HG02759 (cell line): Measurements from ENCODE around the gene ACR.

Experiments used
- ATAC-seq: cut with Tn5 transposase; IDR thresholded peaks from one replicate; pipeline ENCODE4 v1.9.1; 2021; ENCODE audit warnings: mild to moderate bottlenecking, moderate library complexity; ENCODE audit not compliant: unreplicated experiment

Gene ACR

DNA sequence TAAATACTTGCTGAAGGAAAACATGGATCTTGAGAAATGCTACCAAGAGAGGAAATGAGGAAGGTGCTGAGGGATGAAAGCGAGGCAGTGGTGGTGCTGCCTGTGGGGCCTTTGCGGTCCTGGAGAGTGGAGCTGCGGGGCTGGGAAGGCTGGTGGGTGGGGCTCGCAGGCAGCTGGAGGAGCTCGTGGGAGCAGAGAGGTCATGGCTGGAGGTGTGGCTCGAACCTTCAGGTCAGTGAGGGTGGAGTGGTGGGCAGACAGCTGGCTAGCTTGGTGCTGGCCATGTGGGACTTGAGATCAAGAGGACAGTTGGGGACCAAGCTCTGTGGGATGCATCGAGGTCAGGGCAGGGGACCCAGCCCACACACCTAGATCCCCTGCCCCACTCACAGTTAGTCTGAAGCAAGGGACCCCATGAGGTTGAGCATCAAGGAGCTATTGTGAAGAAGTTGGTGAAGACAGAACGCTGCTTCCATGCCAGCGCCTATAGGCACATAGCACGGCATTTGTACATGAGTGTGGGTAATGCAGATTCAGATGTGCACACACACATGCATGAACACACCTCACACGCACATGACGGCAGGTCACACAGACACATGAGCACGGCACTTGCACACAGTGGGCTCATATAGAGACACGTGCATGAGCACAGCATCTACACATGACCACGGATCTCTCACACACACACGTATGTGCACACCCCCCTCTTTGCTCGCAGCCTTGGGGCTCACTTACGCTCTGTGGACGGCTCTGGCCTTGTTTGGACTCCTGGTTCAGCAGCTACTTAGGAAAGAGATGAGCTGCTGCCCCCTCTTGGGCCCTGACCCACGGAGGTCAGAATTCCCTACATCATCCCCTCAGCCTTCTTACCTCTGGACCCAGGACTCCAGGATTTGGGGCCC, 34.9 kb upstream of the ACR start:
- ATAC-seq = no peak

DNA sequence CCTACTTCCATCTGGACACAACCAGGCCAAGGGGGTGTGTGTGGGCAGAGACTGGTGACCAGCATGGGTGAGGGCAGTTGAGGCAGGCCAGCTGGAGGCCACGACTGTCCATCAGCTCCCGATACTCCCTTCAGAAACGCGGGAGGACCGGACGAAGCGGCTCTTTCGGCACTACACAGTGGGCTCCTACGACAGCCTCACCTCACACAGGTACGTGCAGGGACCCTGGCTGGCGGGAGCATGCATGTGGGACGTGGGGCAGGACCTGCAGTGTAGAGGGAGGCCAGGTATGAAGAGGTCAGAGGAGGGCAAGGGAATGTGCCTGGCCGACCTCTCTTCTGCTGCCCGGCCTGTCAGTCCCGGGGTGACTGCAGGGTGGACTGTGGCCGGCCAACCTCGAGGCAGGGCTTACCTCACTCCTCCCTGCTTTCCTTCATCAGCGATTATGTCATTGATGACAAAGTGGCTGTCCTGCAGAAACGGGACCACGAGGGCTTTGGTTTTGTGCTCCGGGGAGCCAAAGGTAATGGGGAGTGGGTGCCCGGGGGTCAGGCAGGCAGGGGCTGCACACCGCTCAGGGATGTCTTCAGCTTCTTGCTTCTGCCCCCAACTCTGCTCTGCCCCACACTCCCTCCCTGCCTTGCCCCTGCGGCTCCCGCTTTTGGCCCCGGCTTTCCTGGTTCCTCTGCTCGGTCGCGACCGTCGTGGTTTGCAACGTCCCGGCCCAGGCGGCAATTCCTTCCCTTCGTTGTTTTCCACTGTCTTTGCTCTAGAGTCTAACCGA, 34.1 kb upstream of the ACR start:
- ATAC-seq = no peak

DNA sequence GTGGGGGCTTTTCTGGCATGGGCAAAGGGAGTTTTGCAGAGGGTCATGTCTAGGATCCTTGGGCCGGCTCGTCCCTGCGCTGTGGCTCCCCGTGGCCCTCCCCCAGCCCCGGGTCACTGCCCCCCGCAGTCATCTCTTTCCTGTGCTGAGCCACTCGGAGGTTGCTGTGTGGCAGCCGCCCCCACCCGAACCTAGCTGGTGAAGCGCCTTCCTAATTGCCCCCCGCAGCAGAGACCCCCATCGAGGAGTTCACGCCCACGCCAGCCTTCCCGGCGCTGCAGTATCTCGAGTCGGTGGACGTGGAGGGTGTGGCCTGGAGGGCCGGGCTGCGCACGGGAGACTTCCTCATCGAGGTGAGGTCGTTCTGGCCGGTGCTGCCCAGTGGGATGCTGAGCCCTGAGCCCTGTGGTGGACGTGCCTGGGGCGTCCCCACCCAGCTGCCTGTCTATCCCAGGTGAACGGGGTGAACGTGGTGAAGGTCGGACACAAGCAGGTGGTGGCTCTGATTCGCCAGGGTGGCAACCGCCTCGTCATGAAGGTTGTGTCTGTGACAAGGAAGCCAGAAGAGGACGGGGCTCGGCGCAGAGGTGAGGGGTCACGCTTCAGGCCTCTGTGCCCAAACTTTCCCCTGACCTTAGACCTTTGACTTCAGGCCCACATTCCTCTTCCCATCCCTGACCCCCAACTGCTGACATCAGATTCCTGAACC, 33.3 kb upstream of the ACR start:
- ATAC-seq = no peak

DNA sequence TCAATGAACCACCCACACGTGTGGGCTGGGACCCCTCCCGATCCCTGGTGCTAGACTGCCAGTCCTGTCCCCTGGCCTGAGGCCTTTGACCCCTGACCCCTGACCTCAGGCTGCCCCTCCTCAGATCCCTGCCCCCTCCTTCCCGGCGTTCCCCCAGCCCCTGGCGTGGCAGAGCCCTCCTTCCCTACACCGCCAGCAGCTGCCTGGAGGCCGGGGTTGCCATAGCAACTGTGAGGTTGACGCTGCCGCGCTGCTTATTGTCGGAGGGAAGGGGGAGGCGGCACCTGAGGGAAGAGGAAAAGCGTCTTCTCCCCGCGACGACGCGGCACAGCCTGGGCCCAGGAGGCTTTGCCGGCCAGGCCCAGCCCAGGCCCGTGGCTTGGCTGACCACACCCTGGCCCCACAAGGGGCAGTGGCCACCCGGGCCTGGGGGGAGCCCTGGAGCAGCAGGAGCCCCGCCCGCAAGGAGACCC, 32.7 kb upstream of the ACR start:
- ATAC-seq = no peak

DNA sequence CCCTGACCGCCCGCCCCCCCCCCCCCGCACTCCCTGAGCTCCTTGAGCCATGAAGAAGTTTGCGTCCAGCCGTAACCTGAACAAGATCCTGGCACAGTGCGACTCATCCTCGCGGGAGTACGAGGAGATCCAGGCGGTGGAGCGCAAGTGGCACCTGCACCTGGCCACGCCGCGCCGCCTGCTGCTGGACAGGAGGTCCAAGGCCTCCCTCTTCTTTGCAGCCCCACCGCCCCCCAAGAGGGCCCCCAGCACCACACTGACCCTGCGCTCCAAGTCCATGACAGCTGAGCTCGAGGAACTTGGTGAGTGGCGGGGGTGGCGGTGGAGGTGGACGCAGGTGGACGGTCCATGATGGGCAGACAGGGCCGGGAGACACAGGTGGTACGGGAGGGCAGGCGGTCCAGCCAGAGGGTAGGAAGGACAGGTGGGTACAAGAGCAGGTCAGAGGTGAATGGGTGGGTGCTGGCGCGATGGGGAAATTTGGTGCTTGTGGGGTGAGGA, 32.1 kb upstream of the ACR start:
- ATAC-seq = no peak

DNA sequence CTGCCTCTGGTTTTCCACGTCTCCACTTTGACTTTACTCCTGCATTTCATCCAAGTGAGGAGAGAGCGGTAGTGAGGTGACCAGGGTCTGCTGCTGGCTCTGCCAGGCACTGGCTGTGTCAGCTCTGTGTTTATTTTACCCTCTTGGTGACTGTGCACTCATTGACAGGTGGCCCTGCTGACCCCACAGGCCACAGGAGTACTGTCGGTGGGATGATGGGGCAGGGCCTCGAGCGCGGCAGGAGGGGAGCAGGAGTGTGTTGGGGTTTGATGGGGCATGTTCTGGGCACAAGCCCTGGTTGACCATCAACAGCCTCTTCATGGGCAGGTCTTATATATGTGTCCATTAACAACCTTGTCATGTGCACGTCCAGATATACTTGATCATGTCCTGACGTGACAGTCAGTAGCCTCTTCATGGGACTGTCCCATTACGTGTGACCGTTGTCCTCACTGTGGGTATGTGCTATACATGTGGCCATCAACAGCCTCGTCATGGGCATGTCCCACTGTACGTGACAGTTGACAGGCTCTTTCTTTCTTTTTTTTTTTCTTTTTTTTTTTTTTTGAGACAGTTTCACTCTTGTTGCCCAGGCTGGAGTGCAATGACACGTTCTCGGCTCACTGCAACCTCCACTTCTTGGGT, 31.4 kb upstream of the ACR start:
- no peak for ATAC-seq

DNA sequence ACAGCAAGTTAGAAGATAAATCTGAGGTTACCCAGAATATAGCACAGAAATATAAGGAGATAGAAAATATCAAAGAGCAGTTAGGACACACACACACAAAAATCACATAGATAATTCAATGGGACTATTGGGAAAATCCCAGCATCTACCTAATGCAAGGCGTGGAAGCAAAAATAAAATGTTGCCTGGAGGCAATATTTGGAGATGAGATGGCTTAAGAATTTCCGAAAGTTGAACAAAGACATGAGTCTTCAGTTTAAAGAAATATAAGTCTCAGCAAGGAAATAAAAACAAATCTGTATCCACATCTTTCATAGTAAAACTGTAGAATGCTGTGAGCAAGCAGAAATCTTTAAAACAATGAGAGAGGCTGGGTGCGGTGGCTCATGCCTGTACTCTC, 29.5 kb upstream of the ACR start:
- no peak for ATAC-seq

DNA sequence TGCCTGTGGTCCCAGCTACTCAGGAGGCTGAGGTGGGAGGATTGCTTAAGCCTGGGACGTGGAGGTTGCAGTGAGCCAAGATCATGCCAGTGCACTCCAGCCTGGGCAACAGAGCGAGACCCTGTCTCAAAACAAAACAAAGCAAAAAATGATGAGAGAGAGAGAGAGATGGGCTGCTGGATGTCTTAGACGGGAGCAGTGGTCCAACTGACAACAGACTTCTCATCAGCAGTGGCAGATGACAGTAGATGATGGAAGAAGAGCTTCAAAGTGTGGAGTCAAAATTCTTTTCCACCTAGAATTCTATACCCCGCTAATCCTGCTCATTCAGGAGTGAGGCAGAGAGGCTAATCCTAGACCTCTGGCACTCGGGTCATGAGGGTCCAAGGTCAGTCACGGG, 29.0 kb upstream of the ACR start:
- no peak for ATAC-seq

DNA sequence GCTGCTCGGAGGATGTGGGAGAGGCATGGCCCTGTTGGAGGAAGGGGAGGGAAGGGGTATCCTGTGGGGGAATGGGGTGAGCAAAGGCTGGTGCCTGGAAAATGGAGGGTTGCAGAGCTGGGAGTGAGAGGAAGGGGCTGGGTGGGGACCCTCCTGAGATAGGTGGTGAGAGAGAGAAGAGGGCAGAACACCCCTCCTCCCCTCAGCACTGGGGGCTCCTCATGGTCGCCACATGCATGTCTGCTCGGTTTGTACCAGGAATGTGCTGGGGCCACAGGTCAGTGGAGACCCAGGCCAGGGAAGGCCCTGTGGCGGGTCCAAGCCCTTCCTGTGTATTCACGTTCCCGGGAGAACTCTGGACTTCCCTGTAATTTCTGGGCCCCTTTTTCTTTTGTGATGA, 27.8 kb upstream of the ACR start:
- no peak for ATAC-seq

DNA sequence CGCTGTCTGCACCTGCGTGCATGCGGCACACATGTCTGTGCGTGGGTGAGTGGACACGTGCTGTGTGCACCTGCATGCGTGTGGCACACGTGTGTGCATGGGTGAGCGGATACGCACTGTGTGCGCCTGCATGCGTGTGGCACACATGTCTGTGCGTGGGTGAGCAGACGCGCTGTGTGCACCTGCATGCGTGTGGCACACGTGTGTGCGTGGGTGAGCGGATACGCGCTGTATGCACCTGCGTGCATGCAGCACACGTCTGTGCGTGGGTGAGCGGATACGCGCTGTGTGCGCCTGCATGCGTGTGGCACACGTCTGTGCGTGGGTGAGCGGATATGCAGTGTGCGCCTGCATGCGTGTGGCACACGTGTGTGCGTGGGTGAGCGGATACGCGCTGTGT, 27.1 kb upstream of the ACR start:
- no peak for ATAC-seq

DNA sequence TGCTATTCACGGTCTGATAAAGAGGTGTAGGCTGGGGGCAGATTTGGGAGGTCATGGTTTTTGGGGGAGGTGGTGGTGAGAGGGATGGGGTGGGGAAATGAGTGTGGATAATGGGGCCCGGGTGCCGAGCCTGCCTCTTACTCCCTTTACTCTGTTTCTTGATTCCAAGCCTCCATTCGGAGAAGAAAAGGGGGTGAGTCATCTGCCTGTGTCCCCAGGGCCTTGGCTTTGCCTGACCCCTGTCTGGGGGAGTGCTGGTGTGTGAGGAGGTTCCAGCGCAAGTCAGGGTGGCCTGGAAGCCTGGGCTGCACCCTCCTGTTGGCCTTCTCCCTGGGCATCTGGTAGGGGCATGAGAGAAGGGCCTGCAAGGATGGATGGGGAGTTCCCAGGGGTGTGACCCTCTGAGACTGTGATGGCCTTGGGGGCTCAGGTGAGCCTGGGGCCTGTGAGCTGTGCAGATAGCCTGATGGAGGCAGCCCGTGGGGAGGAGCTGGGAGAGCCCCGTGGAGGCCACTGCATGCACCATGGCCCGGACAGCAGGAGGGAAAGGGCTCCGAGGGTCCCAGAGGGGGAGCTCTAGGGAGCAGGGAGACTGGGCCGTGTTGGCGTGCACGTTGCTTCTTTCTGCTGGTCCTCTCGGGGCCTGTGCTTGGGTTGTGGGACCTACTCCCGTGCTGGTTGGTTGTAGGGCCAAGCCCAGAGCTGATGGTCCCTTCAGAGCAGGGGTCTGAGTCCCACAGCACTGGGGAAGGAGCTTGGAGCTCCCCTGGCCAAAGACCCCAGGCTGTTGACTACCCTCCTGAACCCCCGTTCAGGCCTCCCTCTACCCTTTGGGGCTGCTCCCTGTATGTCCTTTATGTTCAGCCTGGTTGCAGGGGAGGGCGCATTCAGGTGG, 26.3 kb upstream of the ACR start:
- ATAC-seq = no peak

DNA sequence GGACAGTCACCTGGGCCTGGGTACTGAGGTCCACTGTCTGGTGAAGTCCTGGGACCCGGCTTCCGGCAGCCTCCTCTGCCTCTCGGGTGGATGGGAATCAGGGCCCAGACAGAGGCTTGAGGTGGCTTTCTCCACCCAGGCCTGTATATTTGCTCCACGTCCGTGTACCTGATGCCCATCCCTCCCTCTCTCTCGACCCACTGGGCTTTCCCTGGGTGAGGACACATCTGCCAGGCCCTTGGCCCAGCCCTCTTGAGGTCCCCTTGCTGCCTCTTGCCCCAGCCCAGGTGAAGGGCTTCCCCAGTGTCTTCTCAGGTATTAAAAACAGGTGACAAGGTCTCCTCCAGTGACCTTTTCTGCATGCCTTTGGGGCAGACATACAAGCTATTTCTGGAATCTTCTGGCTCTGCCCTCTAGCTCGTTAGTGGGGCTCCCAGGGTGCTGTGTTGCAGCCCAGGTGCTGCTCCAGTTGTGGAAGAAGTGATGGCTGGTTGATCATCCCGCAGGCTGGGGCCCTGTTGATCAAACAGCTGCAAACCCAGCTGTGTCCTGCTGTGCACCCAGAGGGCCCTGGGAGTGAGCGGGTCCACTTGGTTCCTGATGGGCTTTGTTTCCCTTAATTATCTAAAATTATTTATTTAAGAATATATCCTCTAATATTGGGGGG, 25.5 kb upstream of the ACR start:
- ATAC-seq = no peak

DNA sequence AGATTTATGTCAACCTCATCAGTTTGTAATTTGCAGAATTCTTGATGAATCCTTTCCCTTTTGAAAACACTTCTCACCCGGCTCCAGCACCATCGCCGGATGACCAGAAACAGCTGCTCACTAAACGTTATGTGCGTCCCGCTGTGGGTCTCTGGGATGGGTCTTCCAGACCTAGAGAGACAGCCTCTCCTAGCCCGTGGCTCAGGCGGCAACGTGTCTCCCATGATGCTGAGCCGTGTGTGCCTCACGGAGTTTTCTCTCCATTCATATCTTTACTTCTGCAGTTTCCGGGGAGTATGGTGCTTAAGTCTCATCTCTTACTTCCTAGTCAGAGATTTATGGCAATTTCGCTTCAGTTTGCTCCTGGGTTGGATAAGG, 25.0 kb upstream of the ACR start:
- no peak for ATAC-seq

DNA sequence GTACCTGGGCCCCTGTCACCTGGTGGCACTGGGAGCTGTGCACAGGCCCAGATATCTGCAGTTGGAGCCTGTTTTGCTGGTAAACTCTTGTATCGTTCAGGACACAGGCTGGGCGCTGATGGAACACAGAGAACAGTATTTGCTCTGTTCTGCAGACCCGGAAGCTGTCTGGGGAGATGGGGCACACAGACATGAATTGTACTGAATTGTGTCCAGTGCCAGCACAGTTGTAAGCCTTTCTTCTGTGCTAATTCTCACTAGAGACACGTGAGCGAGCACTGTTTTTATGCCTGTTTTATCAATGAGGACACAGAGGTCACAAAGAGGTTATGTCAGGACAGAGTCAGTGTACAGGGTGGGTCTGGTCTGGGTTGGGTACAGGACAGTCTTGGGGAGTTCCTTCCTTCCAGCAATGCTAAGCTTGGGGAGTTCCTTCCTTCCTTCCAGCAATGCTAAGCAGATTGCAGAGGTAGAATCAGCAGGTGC, 24.4 kb upstream of the ACR start:
- ATAC-seq = no peak

DNA sequence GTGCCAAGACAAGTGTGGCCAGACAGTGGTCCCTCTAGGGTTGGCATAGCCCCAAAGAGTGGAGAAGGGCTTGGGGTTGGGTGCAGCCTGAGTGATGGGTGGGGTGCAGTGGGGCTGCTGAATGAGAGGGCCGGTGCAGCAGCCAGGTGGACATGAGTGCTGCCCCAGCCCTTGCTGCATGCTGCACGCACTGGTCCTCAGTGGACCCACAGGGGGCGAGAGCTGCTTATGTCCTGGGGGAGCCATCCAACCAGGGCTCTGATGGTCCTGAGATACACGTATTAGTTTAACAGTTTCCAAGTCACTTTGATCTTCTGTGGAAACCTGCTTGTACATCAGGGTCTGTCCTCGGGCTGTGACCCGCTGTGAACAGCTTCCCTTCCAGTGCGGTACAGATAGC, 23.9 kb upstream of the ACR start:
- ATAC-seq = no peak

DNA sequence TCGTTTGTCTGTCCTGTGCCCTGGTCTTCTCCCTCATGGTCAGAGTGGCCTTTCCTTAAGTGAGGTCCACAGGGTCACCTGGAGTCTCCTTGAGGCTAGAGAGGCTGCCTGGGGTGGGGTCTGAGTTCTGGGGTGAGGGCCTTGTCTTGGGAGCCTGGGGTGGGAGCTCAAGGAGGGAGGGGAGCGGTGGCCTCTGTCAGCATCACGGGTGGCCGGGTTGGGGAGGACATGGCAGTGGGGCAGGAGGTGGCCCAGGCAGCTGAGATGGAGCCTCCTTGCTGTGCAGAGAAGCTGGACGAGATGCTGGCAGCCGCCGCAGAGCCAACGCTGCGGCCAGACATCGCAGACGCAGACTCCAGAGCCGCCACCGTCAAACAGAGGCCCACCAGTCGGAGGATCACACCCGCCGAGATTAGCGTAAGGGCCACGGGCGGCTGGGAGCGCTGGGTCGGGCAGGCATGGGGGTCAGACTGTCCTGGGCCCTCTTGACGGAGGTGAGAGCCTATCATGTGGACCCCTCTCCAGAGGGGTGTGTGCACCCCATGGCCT, 23.3 kb upstream of the ACR start:
- ATAC-seq = no peak

DNA sequence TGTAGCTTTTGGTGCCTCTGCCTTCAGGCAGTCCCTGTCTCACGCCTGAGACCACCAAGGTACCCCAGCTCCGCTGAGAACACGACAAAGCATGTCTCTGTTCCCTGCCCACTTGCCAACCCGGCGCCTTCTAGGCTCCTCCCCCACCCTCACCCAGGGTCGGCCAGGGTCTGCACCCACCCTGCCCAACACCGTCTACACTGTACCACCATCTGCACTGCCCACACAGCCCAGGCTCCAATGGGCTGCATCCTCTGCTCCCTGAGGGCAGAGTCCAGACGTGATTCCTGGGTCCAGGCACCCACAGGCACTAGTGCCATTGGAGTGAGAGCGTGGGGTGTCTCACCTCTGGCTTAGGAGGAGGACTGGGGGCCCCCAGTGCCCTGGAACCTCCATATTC, 22.8 kb upstream of the ACR start:
- no peak for ATAC-seq

DNA sequence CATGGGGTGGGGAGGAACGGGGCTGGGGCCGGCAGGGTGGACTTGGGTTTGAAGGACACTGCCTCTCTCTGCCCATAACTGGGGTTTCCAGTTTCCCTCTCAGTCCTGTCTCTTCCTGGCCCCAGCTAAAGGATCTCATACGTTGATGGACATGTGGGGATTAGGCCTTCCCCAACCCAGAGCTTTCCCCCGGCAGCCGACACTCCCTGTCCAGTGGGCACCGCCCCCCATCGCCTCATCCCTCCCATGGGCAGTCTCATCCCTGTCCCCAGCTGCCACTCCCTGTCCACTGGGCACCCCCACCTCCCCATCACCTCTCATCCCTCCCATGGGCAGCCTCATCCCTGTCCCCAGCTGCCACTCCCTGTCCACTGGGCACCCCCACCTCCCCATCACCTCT, 22.2 kb upstream of the ACR start:
- ATAC-seq = no peak
